WERI-Rb-1 (cell line): Measurements from ENCODE around the gene KLHL30.

Experiments used
- DNase-seq: peaks from one replicate; pipeline ENCODE4 v3.0.0-alpha.2; 2020
- H3K27ac ChIP-seq: fragments of 250-450 bp; sonication (Bioruptor Pico); 2 replicates; pipeline ENCODE4 v1.5.1; 2020; ENCODE audit warnings: mild to moderate bottlenecking, moderate library complexity
- H3K27me3 ChIP-seq: fragments of 250-450 bp; sonication (Bioruptor Pico); 2 replicates; pipeline ENCODE4 v1.5.1; 2021; ENCODE audit warnings: mild to moderate bottlenecking, low read depth, moderate library complexity; ENCODE audit not compliant: insufficient read depth, severe bottlenecking
- H3K36me3 ChIP-seq: fragments of 250-450 bp; sonication (Bioruptor Pico); 2 replicates; pipeline ENCODE4 v1.5.1; 2020; ENCODE audit warnings: mild to moderate bottlenecking, moderate library complexity
- H3K4me3 ChIP-seq: 2 replicates; pipeline ENCODE4 v1.5.1; 2011; ENCODE audit warnings: low read depth, mild to moderate bottlenecking, control low read depth, low read length
- H3K9me3 ChIP-seq: fragments of 250-450 bp; sonication (Bioruptor Pico); 2 replicates; pipeline ENCODE4 v1.5.1; 2021; ENCODE audit warnings: mild to moderate bottlenecking, moderate library complexity; ENCODE audit not compliant: severe bottlenecking
- CTCF ChIP-seq: IDR thresholded peaks from 2 replicates; pipeline ENCODE4 v1.5.1; 2011; ENCODE audit warnings: low read depth, mild to moderate bottlenecking, control low read depth, inconsistent platforms, low read length

Gene KLHL30

GRCh38 chr2:238094438-238095022, 43.9 kb upstream of the KLHL30 start:
- no peak for TF ChIP-seq CTCF
- Histone ChIP-seq H3K27me3 (no peaks in the 10 kb centered on the region), H3K27ac (no peak overlapping the region), H3K36me3 (no peaks in the 10 kb centered on the region), H3K4me3 (no peak overlapping the region), H3K9me3 (no peaks in the 10 kb centered on the region)
- no peak for DNase-seq

- H3K9me3 ChIP-seq = no peaks in the 10 kb centered on the region
- no peaks in the 10 kb centered on the region for H3K36me3 ChIP-seq
- no peak for DNase-seq
- TF ChIP-seq CTCF = no peak
- no peaks in the 10 kb centered on the region for H3K27me3 ChIP-seq
- no peak overlapping the region for H3K27ac ChIP-seq
- no peak overlapping the region for H3K4me3 ChIP-seq
Observed at GRCh38 chr2:238095143-238095542, 43.3 kb upstream of the KLHL30 start.

GRCh38 chr2:238096311-238097011, 42.0 kb upstream of the KLHL30 start:
- DNase-seq = no peak
- Histone ChIP-seq H3K27me3 (no peaks in the 10 kb centered on the region), H3K9me3 (no peaks in the 10 kb centered on the region), H3K4me3 (no peak overlapping the region), H3K27ac (no peak overlapping the region), H3K36me3 (no peaks in the 10 kb centered on the region)
- TF ChIP-seq CTCF = no peak

- no peak overlapping the region for H3K27ac ChIP-seq
Observed at GRCh38 chr2:238097201-238097987, 41.1 kb upstream of the KLHL30 start.

More at GRCh38 chr2:238097201-238097987, 41.1 kb upstream of the KLHL30 start:
- H3K27me3 ChIP-seq = no peaks in the 10 kb centered on the region
- no peak for TF ChIP-seq CTCF
- no peak overlapping the region for H3K4me3 ChIP-seq
- H3K36me3 ChIP-seq = no peaks in the 10 kb centered on the region
- DNase-seq = no peak
- no peaks in the 10 kb centered on the region for H3K9me3 ChIP-seq
